Hepatocyte (in vitro differentiated cells): ENCODE results near the gene PAQR7. TPM values are rescaled to one million over a fixed set of nuclear protein-coding genes. Genes with fewer than 3 reads are reported as not detected.

Source experiments
- DNase-seq: peaks from one replicate; pipeline ENCODE4 v3.0.0-alpha.2; 2016; ENCODE audit warnings: low spot score
- H2AFZ ChIP-seq: fragments of 200-600 bp; sonication (generic); 2 replicates; pipeline ENCODE4 v1.6.0; 2016; ENCODE audit warnings: antibody characterized with exemption, mild to moderate bottlenecking
- H3K27ac ChIP-seq: fragments of 200-600 bp; sonication (generic); 2 replicates; pipeline ENCODE4 v1.5.1; 2016; ENCODE audit warnings: mild to moderate bottlenecking
- H3K27me3 ChIP-seq: fragments of 200-600 bp; sonication (generic); 2 replicates; pipeline ENCODE4 v1.6.1; 2016
- H3K36me3 ChIP-seq: fragments of 200-600 bp; sonication (generic); replicated peaks from 2 replicates; pipeline ENCODE4 v1.5.1; 2016; ENCODE audit warnings: low read depth; ENCODE audit not compliant: insufficient read depth
- H3K4me1 ChIP-seq: fragments of 200-600 bp; sonication (generic); 2 replicates; pipeline ENCODE4 v1.5.1; 2016; ENCODE audit warnings: mild to moderate bottlenecking, moderate library complexity; ENCODE audit not compliant: insufficient read depth
- H3K4me2 ChIP-seq: fragments of 200-600 bp; sonication (generic); 2 replicates; pipeline ENCODE4 v1.6.0; 2016
- H3K4me3 ChIP-seq: fragments of 200-600 bp; sonication (generic); 2 replicates; pipeline ENCODE4 v1.5.1; 2016; ENCODE audit warnings: mild to moderate bottlenecking
- H3K79me2 ChIP-seq: fragments of 200-600 bp; sonication (generic); 2 replicates; pipeline ENCODE4 v1.6.0; 2017; ENCODE audit warnings: mild to moderate bottlenecking
- H3K9me2 ChIP-seq: fragments of 200-600 bp; sonication (generic); replicated peaks from 2 replicates; pipeline ENCODE4 v1.6.0; 2017; ENCODE audit warnings: mild to moderate bottlenecking; ENCODE audit not compliant: insufficient read depth
- H3K9me3 ChIP-seq: fragments of 200-600 bp; sonication (generic); 2 replicates; pipeline ENCODE4 v1.5.1; 2016; ENCODE audit warnings: low read depth, mild to moderate bottlenecking
- H4K20me1 ChIP-seq: fragments of 200-600 bp; sonication (generic); 2 replicates; pipeline ENCODE4 v1.6.0; 2016; ENCODE audit warnings: mild to moderate bottlenecking; ENCODE audit not compliant: insufficient read depth, poor library complexity, severe bottlenecking
- CTCF ChIP-seq: fragments of 200-600 bp; sonication (generic); IDR thresholded peaks from 2 replicates; pipeline ENCODE4 v1.5.1; 2016; ENCODE audit warnings: antibody characterized with exemption, mild to moderate bottlenecking; ENCODE audit not compliant: poor library complexity
- EZH2 ChIP-seq: fragments of 200-600 bp; sonication (generic); IDR thresholded peaks from 2 replicates; pipeline ENCODE4 v1.6.1; 2016; ENCODE audit warnings: antibody characterized with exemption, mild to moderate bottlenecking, borderline replicate concordance
- EZH2phosphoT487 ChIP-seq: fragments of 200-600 bp; sonication (generic); IDR thresholded peaks from one replicate; pipeline ENCODE4 v1.6.1; 2018; ENCODE audit warnings: antibody characterized with exemption, mild to moderate bottlenecking, low read depth, moderate library complexity; ENCODE audit not compliant: unreplicated experiment, severe bottlenecking
- WGBS: methylation state at CpG from one replicate; pipeline ENCODE4 v1.1.6; 2016; ENCODE audit warnings: low lambda C conversion rate; ENCODE audit errors: missing lambda C conversion rate; 5-methylcytosine and 5-hydroxymethylcytosine counted together
- polyA plus RNA-seq: library from polyadenylated mRNA; unstranded; fragments of >200 nt; fragmentation: Nextera tagmentation; extraction: Ambion mirVana; gene quantifications from 2 replicates; pipeline ENCODE4 v1.2.1, GENCODE V29; 2016
- total RNA-seq: library from RNA; depleted of rRNA; stranded (reverse); fragments of >200 nt; gene quantifications from 2 replicates; pipeline ENCODE4 v1.2.3, GENCODE V29; 2014

Gene PAQR7
- total and polyA plus RNA-seq, 2 experiments from 2014 or later = 4.8 to 27.0 TPM

GRCh38 chr1:25911162-25911561 is 35.7 kb upstream of the PAQR7 start:
- Histone ChIP-seq H3K79me2 (no peaks in the 10 kb centered on the region), H3K27me3 (no peaks in the 10 kb centered on the region), H3K36me3 (no peaks in the 10 kb centered on the region), H3K4me3 (no peak overlapping the region), H3K4me1 (no peaks in the 10 kb centered on the region), H3K27ac (no peak overlapping the region), H3K4me2 (no peak overlapping the region), H3K9me3 (no peaks in the 10 kb centered on the region), H3K9me2 (no peaks in the 10 kb centered on the region), H2AFZ (no peak overlapping the region), H4K20me1 (no peaks in the 10 kb centered on the region)
- DNase-seq = no peak
- TF ChIP-seq EZH2 = no peak
- no peak for TF ChIP-seq CTCF
- TF ChIP-seq EZH2phosphoT487 = no peak

DNA sequence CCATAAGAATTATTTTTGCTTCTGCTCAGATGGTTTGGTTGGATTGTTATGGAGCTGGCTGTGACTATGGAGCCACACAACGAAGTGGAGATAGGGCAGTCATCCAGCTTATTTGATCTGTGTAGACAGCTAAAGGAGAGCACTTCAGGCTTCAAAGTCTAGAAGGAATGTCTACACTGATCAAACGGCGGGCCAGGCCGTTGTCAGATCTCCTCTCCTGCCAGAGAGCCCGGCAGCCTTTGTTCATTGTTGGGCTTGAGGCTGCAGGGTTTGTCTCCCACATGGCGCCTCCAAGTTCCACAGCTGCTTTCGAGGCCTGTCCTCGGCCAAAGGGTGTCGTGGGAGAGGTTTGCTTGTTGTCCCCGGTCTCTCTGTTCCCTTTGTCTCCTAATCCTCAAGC is 33.5 kb upstream of the PAQR7 start:
- H3K9me3 ChIP-seq = no peaks in the 10 kb centered on the region
- no peak overlapping the region for H3K4me2 ChIP-seq
- no peaks in the 10 kb centered on the region for H3K9me2 ChIP-seq
- DNase-seq = no peak
- 77% methylated on average over 10 of the region's 10 CpGs for WGBS
- H3K79me2 ChIP-seq = peaks cover 8% of the 10 kb centered on the region
- no peaks in the 10 kb centered on the region for H3K27me3 ChIP-seq
- H4K20me1 ChIP-seq = no peaks in the 10 kb centered on the region
- H3K27ac ChIP-seq = no peak overlapping the region
- H3K4me3 ChIP-seq = no peak overlapping the region
- H3K4me1 ChIP-seq = peaks cover 4% of the 10 kb centered on the region
- no peaks in the 10 kb centered on the region for H3K36me3 ChIP-seq
- H2AFZ ChIP-seq = no peak overlapping the region
- TF ChIP-seq CTCF = no peak
- no peak for TF ChIP-seq EZH2
- no peak for TF ChIP-seq EZH2phosphoT487

DNA sequence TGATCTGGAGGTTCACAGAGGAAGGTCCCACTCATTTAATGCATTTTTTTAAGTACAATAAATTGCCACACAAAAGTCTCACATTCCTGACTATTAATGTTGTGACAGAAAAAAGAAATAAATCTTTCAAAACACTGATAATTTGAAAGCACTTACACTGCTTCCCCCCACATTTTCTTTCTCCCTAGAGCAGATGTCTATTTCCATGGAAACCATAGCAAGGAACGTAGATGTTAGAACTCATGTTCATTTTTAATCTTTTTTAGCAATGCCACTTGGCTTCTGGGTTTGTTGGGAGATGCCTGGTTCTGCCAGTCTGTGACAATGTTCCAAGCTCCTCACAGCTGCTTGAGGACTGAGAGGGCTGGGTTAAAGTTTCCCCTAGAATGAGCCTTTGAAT is 32.7 kb upstream of the PAQR7 start:
- Histone ChIP-seq H3K79me2 (peaks cover 17% of the 10 kb centered on the region), H3K4me1 (peaks cover 13% of the 10 kb centered on the region), H3K9me2 (no peaks in the 10 kb centered on the region), H3K4me2 (no peak overlapping the region), H3K27me3 (no peaks in the 10 kb centered on the region), H3K27ac (no peak overlapping the region), H4K20me1 (no peaks in the 10 kb centered on the region), H2AFZ (no peak overlapping the region), H3K4me3 (no peak overlapping the region), H3K9me3 (no peaks in the 10 kb centered on the region), H3K36me3 (no peaks in the 10 kb centered on the region)
- DNase-seq = no peak
- WGBS = 72% methylated on average over 1 of the region's 1 CpG
- no peak for TF ChIP-seq CTCF
- TF ChIP-seq EZH2 = no peak
- no peak for TF ChIP-seq EZH2phosphoT487

- no peak overlapping the region for H3K27ac ChIP-seq
- peaks cover 18% of the 10 kb centered on the region for H3K4me1 ChIP-seq
- H3K27me3 ChIP-seq = no peaks in the 10 kb centered on the region
- TF ChIP-seq EZH2 (no peak), CTCF (no peak), EZH2phosphoT487 (no peak)
- no peak overlapping the region for H2AFZ ChIP-seq
- no peak overlapping the region for H3K4me2 ChIP-seq
- no peaks in the 10 kb centered on the region for H3K9me3 ChIP-seq
- 96% methylated on average over 6 of the region's 6 CpGs for WGBS
- H3K79me2 ChIP-seq = peaks cover 22% of the 10 kb centered on the region
- H4K20me1 ChIP-seq = no peaks in the 10 kb centered on the region
- no peaks in the 10 kb centered on the region for H3K9me2 ChIP-seq
- H3K4me3 ChIP-seq = no peak overlapping the region
- no peaks in the 10 kb centered on the region for H3K36me3 ChIP-seq
- DNase-seq = no peak
Observed at GRCh38 chr1:25907601-25908000, 32.1 kb upstream of the PAQR7 start.
